GM19328 (cell line): ENCODE measurements around the gene RAB3IL1.

Experiments
- ATAC-seq: cut with Tn5 transposase; IDR thresholded peaks from one replicate; pipeline ENCODE4 v1.9.1; 2021; ENCODE audit warnings: mild to moderate bottlenecking, moderate library complexity; ENCODE audit not compliant: unreplicated experiment

The RAB3IL1 gene

DNA sequence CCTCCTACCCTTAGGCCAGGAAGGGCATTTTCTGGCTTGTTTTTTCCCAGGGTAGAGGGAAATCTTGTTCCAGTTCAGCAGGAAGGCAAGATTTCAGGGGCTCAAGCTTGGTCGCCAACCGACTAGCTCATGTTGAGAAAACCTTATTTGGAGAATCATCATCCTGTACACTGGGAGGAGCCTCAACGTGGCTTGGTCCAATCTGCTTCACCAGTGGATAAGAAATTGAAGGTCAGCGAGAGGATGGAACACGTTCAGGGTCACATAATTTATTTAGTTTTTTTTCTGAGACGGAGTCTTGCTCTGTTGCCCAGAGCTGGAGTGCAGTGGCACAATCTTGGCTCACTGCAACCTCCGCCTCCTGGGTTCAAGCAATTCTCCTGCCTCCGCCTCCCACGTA, 68.7 kb downstream of the RAB3IL1 start:
- no peak for ATAC-seq

DNA sequence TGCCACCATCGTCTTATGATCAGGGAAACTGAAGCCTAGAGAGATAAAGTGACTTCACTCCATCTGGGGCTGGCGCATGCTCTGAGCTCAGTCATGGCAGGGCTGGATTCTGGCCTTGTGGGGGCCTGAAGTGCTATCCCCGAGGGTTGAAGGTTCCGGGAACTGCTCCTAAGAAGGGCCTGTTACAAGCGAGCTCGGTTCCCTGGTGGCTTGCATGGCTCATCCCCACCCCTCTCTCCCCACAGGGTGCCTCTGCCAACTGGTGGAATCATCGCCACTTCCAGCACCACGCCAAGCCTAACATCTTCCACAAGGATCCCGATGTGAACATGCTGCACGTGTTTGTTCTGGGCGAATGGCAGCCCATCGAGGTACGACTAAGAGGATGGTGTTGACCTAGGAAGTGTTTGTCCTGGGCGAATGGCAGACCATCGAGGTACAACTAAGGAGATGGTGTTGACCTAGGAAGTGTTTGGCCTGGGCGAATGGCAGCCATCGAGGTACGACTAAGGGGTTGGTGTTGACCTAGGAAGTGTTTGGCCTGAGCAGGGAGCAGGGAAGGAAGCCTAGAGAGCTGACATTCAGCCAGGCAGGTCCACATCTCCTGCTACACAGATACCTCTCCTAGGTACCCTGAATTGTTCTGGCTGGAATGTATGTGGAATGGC, 69.3 kb downstream of the RAB3IL1 start:
- no peak for ATAC-seq
